H9 (cell line): ENCODE results near the gene SLC16A3. TPM values are rescaled to one million over a fixed set of nuclear protein-coding genes. Genes with fewer than 3 reads are reported as not detected.
"Not testable (repeated sequence)": the region's sequence is repeated elsewhere in the genome, so short reads cannot be mapped to it uniquely, and the experiment has no call there.

Experiments
- DNase-seq: peaks from one replicate; pipeline ENCODE4 v3.0.0-alpha.2; 2017
- H2AFZ ChIP-seq: one replicate; pipeline ENCODE4 v1.6.1; 2013; ENCODE audit warnings: mild to moderate bottlenecking, low read length, control low read depth, moderate library complexity
- H2AK5ac ChIP-seq: 2 replicates; pipeline ENCODE4 v1.6.1; 2013; ENCODE audit warnings: low read length, control low read depth, mixed read lengths; ENCODE audit not compliant: insufficient read length
- H2BK120ac ChIP-seq: one replicate; pipeline ENCODE4 v1.6.1; 2013; ENCODE audit warnings: low read depth, mild to moderate bottlenecking, low read length, control low read depth, inconsistent platforms; ENCODE audit not compliant: poor library complexity, severe bottlenecking
- H2BK12ac ChIP-seq: 2 replicates; pipeline ENCODE4 v1.6.1; 2013; ENCODE audit warnings: low read length, control low read depth, mixed read lengths, low read depth; ENCODE audit not compliant: insufficient read length
- H2BK15ac ChIP-seq: 2 replicates; pipeline ENCODE4 v1.6.1; 2013; ENCODE audit warnings: low read depth, low read length, control low read depth
- H2BK20ac ChIP-seq: one replicate; pipeline ENCODE4 v1.6.1; 2013; ENCODE audit warnings: low read depth, mild to moderate bottlenecking, low read length, control low read depth, inconsistent platforms; ENCODE audit not compliant: poor library complexity, severe bottlenecking
- H2BK5ac ChIP-seq: 2 replicates; pipeline ENCODE4 v1.6.1; 2013; ENCODE audit warnings: low read length, control low read depth, mixed read lengths; ENCODE audit not compliant: insufficient read length
- H3K14ac ChIP-seq: 2 replicates; pipeline ENCODE4 v1.6.1; 2013; ENCODE audit warnings: low read length, control low read depth; ENCODE audit not compliant: insufficient read depth
- H3K18ac ChIP-seq: 2 replicates; pipeline ENCODE4 v1.6.1; 2013; ENCODE audit warnings: low read depth, mild to moderate bottlenecking, mixed read lengths, low read length, control low read depth; ENCODE audit not compliant: insufficient read length
- H3K23ac ChIP-seq: 2 replicates; pipeline ENCODE4 v1.6.1; 2013; ENCODE audit warnings: low read length, control low read depth, mixed read lengths, low read depth; ENCODE audit not compliant: insufficient read length
- H3K23me2 ChIP-seq: 2 replicates; pipeline ENCODE4 v1.6.1; 2013; ENCODE audit warnings: low read depth, mild to moderate bottlenecking, mixed read lengths, low read length, control low read depth; ENCODE audit not compliant: insufficient read length, poor library complexity, severe bottlenecking
- H3K27ac ChIP-seq: 2 replicates; pipeline ENCODE4 v1.5.1; 2013; ENCODE audit warnings: low read length, control low read depth, mixed read lengths, low read depth; ENCODE audit not compliant: insufficient read length
- H3K27me3 ChIP-seq: 2 replicates; pipeline ENCODE4 v1.6.1; 2013; ENCODE audit warnings: low read length, control low read depth, inconsistent platforms; ENCODE audit not compliant: insufficient read depth
- H3K4ac ChIP-seq: 2 replicates; pipeline ENCODE4 v1.6.1; 2013; ENCODE audit warnings: low read depth, mild to moderate bottlenecking, control low read depth, inconsistent platforms, low read length, moderate library complexity
- H3K4me1 ChIP-seq: 2 replicates; pipeline ENCODE4 v1.6.1; 2013; ENCODE audit warnings: low read length, control low read depth, inconsistent platforms; ENCODE audit not compliant: insufficient read depth
- H3K4me2 ChIP-seq: 2 replicates; pipeline ENCODE4 v1.6.1; 2013; ENCODE audit warnings: low read length, control low read depth, mixed read lengths; ENCODE audit not compliant: insufficient read length, insufficient read depth
- H3K56ac ChIP-seq: 2 replicates; pipeline ENCODE4 v1.6.1; 2013; ENCODE audit warnings: low read depth, mild to moderate bottlenecking, mixed read lengths, low read length, control low read depth; ENCODE audit not compliant: insufficient read length
- H3K79me1 ChIP-seq: 2 replicates; pipeline ENCODE4 v1.6.1; 2013; ENCODE audit warnings: low read depth, mild to moderate bottlenecking, moderate library complexity, low read length, control low read depth, inconsistent platforms; ENCODE audit not compliant: insufficient read depth, poor library complexity, severe bottlenecking
- H3K79me2 ChIP-seq: 2 replicates; pipeline ENCODE4 v1.6.1; 2013; ENCODE audit warnings: low read length, control low read depth, inconsistent platforms; ENCODE audit not compliant: insufficient read depth
- H3K9ac ChIP-seq: 2 replicates; pipeline ENCODE4 v1.6.1; 2013; ENCODE audit warnings: low read length, control low read depth, mixed read lengths; ENCODE audit not compliant: insufficient read length; ENCODE audit errors: extremely low read depth
- H3K9me3 ChIP-seq: one replicate; pipeline ENCODE4 v1.6.1; 2013; ENCODE audit warnings: low read depth, low read length, inconsistent platforms; ENCODE audit not compliant: control insufficient read depth
- H3T11ph ChIP-seq: one replicate; pipeline ENCODE4 v1.6.1; 2013; ENCODE audit warnings: mild to moderate bottlenecking, low read length, control low read depth, inconsistent platforms
- H4K20me1 ChIP-seq: one replicate; pipeline ENCODE4 v1.6.1; 2013; ENCODE audit not compliant: control insufficient read depth, insufficient read length, insufficient read depth
- H4K5ac ChIP-seq: 2 replicates; pipeline ENCODE4 v1.6.1; 2013; ENCODE audit warnings: low read depth, mild to moderate bottlenecking, mixed read lengths, low read length, control low read depth; ENCODE audit not compliant: insufficient read length
- H4K8ac ChIP-seq: replicated peaks from 2 replicates; pipeline ENCODE4 v1.6.1; 2013; ENCODE audit warnings: low read length, control low read depth, mixed read lengths, low read depth; ENCODE audit not compliant: insufficient read length
- H4K91ac ChIP-seq: 2 replicates; pipeline ENCODE4 v1.6.1; 2013; ENCODE audit warnings: low read depth, mild to moderate bottlenecking, moderate library complexity, mixed read lengths, low read length, control low read depth; ENCODE audit not compliant: insufficient read length
- H3K27ac Mint-ChIP-seq, 3 experiments: 2 replicates in 2 of 3; 3 replicates in 1 of 3; pipeline ENCODE4 v1.8.0; 2020 to 2021; ENCODE audit warnings: mixed read lengths in 3 of 3, mild to moderate bottlenecking in 1 of 3, moderate library complexity in 1 of 3
- H3K27me3 Mint-ChIP-seq: 2 replicates; pipeline ENCODE4 v1.8.0; 2021; ENCODE audit warnings: low read depth, mild to moderate bottlenecking, moderate library complexity, mixed read lengths
- H3K36me3 Mint-ChIP-seq, 3 experiments: 2 replicates in 2 of 3; 3 replicates in 1 of 3; pipeline ENCODE4 v1.8.0; 2020 to 2021; ENCODE audit warnings: low read depth in 3 of 3, mixed read lengths in 3 of 3; ENCODE audit not compliant: insufficient read depth in 1 of 3
- H3K4me1 Mint-ChIP-seq, 2 experiments: 2 replicates each; pipeline ENCODE4 v1.8.0; 2020; ENCODE audit warnings: mixed read lengths in 2 of 2
- H3K4me3 Mint-ChIP-seq, 2 experiments: 2 replicates in 1 of 2; 3 replicates in 1 of 2; pipeline ENCODE4 v1.8.0; 2020 to 2021; ENCODE audit warnings: mild to moderate bottlenecking in 2 of 2, mixed read lengths in 2 of 2, moderate library complexity in 1 of 2
- H3K9me3 Mint-ChIP-seq, 2 experiments: 2 replicates in 1 of 2; 3 replicates in 1 of 2; pipeline ENCODE4 v1.8.0; 2020; ENCODE audit warnings: mild to moderate bottlenecking in 2 of 2, mixed read lengths in 2 of 2, moderate library complexity in 1 of 2
- CTCF ChIP-seq: fragments of 200-600 bp; sonication (generic); conservative IDR thresholded peaks from 3 replicates; pipeline ENCODE4 v1.8.0; 2021; ENCODE audit warnings: antibody characterized with exemption, mild to moderate bottlenecking
- WGBS: extraction: QIAGEN DNeasy Blood & Tissue Kit; methylation state at CpG from one replicate; pipeline ENCODE4 v1.1.7; 2013; ENCODE audit warnings: missing lambda C conversion rate, low lambda C conversion rate, mixed read lengths; ENCODE audit not compliant: insufficient read length; ENCODE audit errors: extremely low coverage; 5-methylcytosine and 5-hydroxymethylcytosine counted together
- total RNA-seq: library from RNA; stranded (reverse); gene quantifications from 2 replicates; pipeline ENCODE4 v1.2.1, GENCODE V29; 2021

SLC16A3 gene
- total RNA-seq, 1 experiment from 2014 or later, result 28.4 TPM

- no peak for TF ChIP-seq CTCF
- no peak overlapping the region for H2BK15ac ChIP-seq
- H3K56ac ChIP-seq, result no peak overlapping the region
- H3K9ac ChIP-seq, result no peak overlapping the region
- H3K23ac ChIP-seq, result no peak overlapping the region
- no peak overlapping the region for H2BK20ac ChIP-seq
- Mint-ChIP-seq H3K27ac (no peak overlapping the region), H3K27me3 (peaks cover 32% of the 10 kb centered on the region), H3K36me3 (peaks cover 3 to 9% (median 8%) of the 10 kb centered on the region in 3 experiments; a peak in 5 of 7 replicates), H3K9me3 (no peaks in the 10 kb centered on the region), H3K4me1 (no peaks in the 10 kb centered on the region), H3K4me3 (no peak overlapping the region)
- H2BK12ac ChIP-seq, result no peak overlapping the region
- H2AFZ ChIP-seq, result no peak overlapping the region
- no CpG with 5 or more reads among the region's 26 CpGs for WGBS
- H3K27me3 ChIP-seq, result no peaks in the 10 kb centered on the region
- H2BK5ac ChIP-seq, result no peak overlapping the region
- no peaks in the 10 kb centered on the region for H3K79me1 ChIP-seq
- no peaks in the 10 kb centered on the region for H3K9me3 ChIP-seq
- no peak overlapping the region for H2BK120ac ChIP-seq
- H4K20me1 ChIP-seq, result no peaks in the 10 kb centered on the region
- no peak overlapping the region for H2AK5ac ChIP-seq
- no peak overlapping the region for H3K4ac ChIP-seq
- no peak overlapping the region for H3K4me2 ChIP-seq
- no peak overlapping the region for H3K27ac ChIP-seq
- H4K8ac ChIP-seq, result no peak overlapping the region
- H3K14ac ChIP-seq, result no peak overlapping the region
- H3K23me2 ChIP-seq, result no peaks in the 10 kb centered on the region
- no peak overlapping the region for H3K18ac ChIP-seq
- H3K79me2 ChIP-seq, result no peaks in the 10 kb centered on the region
- no peak overlapping the region for H4K5ac ChIP-seq
- no peak overlapping the region for H4K91ac ChIP-seq
- no peaks in the 10 kb centered on the region for H3K4me1 ChIP-seq
- no peak overlapping the region for H3T11ph ChIP-seq
- no peak for DNase-seq
These were observed 40.6 kb upstream of the SLC16A3 start for GRCh38 chr17:82188001-82188961.

GRCh38 chr17:82193050-82193449 lies 35.8 kb upstream of the SLC16A3 start:
- not testable (repeated sequence) for H3K4me3 Mint-ChIP-seq, H3K27ac ChIP-seq, H3T11ph ChIP-seq, H2AK5ac ChIP-seq, DNase-seq, H2BK20ac ChIP-seq, H3K27me3 ChIP-seq, H3K27me3 Mint-ChIP-seq, H3K27ac Mint-ChIP-seq, H3K9me3 ChIP-seq, H3K56ac ChIP-seq, H2BK12ac ChIP-seq, H3K9ac ChIP-seq, H3K4me1 ChIP-seq, H2AFZ ChIP-seq, H3K23me2 ChIP-seq, H3K79me2 ChIP-seq, H3K23ac ChIP-seq, H3K18ac ChIP-seq, H4K5ac ChIP-seq, H2BK15ac ChIP-seq, H4K8ac ChIP-seq, H3K14ac ChIP-seq, H3K9me3 Mint-ChIP-seq, H3K4me2 ChIP-seq, H3K4me1 Mint-ChIP-seq, H3K79me1 ChIP-seq, H4K91ac ChIP-seq, H3K4ac ChIP-seq, H4K20me1 ChIP-seq, H2BK5ac ChIP-seq, H2BK120ac ChIP-seq
- no CpG with 5 or more reads among the region's 6 CpGs for WGBS
- H3K36me3 Mint-ChIP-seq, result peaks cover 3 to 40% (median 24%) of the 10 kb centered on the region in 3 experiments; a peak in 5 of 7 replicates
